ENCODE results near the gene FAM110A. TPM values are rescaled to one million over a fixed set of nuclear protein-coding genes. Genes with fewer than 3 reads are reported as not detected.
"Not testable (repeated sequence)": the region's sequence is repeated elsewhere in the genome, so short reads cannot be mapped to it uniquely, and the experiment has no call there.

Gene FAM110A
- total and polyA plus RNA-seq, 9 donors = 7.2 to 23.5 (median 13.6) TPM

GRCh38 chr20:892371-892770, 58.9 kb downstream of the FAM110A start:
- 64% methylated on average over 2 of the region's 5 CpGs for WGBS (ENCODE audit: insufficient coverage)
- DNase-seq; H3K27me3 ChIP-seq (ENCODE audit: control insufficient read depth, insufficient read depth, low read length); H3K27ac ChIP-seq (ENCODE audit: low read length); H3K4me1 ChIP-seq (ENCODE audit: control insufficient read depth, insufficient read depth, low read length); H3K36me3 ChIP-seq (ENCODE audit: control insufficient read depth, insufficient read depth, low read length); H3K9me3 ChIP-seq (replicated peaks; ENCODE audit: control insufficient read depth, low read depth, low read length); H3K4me3 ChIP-seq (ENCODE audit: low read length): not testable (repeated sequence)

Other genes starting within 250 kb of the FAM110A start
- gene TCF15, start 223.4 kb upstream of the FAM110A start, total RNA-seq = 5.9 TPM
- 1 to 10 TPM; 3.5 to 7.9 (median 5.4) TPM for gene TCF15, start 223.4 kb upstream of the FAM110A start, polyA plus RNA-seq (ENCODE audit: insufficient read depth in 1 of 8, insufficient read length in 8 of 8, low replicate concordance in 1 of 8)
- 11.6 TPM for gene SRXN1, start 180.5 kb upstream of the FAM110A start, total RNA-seq
- 10 to 100 TPM in 6 of 8 donors, 1 to 10 TPM in 2; 8.4 to 13.7 (median 10.6) TPM for gene SRXN1, start 180.5 kb upstream of the FAM110A start, polyA plus RNA-seq (ENCODE audit: insufficient read depth in 1 of 8, insufficient read length in 8 of 8, low replicate concordance in 1 of 8)
- not detected for gene SCRT2, start 157.9 kb upstream of the FAM110A start, total RNA-seq
- under 1 TPM in 1 of 8 donors, not detected in 7; 0.05 TPM for gene SCRT2, start 157.9 kb upstream of the FAM110A start, polyA plus RNA-seq (ENCODE audit: insufficient read depth in 1 of 8, insufficient read length in 8 of 8, low replicate concordance in 1 of 8)
- gene SLC52A3, start 65.2 kb upstream of the FAM110A start, total RNA-seq = 0.22 TPM
- gene SLC52A3, start 65.2 kb upstream of the FAM110A start, polyA plus RNA-seq (ENCODE audit: insufficient read depth in 1 of 8, insufficient read length in 8 of 8, low replicate concordance in 1 of 8) = under 1 TPM; 0.26 to 0.69 (median 0.50) TPM
- gene ANGPT4, start 82.6 kb downstream of the FAM110A start, total RNA-seq = 0.04 TPM
- under 1 TPM in 7 of 8 donors, not detected in 1; 0.03 to 0.12 (median 0.06) TPM for gene ANGPT4, start 82.6 kb downstream of the FAM110A start, polyA plus RNA-seq (ENCODE audit: insufficient read depth in 1 of 8, insufficient read length in 8 of 8, low replicate concordance in 1 of 8)
- not detected for gene RSPO4, start 168.6 kb downstream of the FAM110A start, total RNA-seq
- gene RSPO4, start 168.6 kb downstream of the FAM110A start, polyA plus RNA-seq (ENCODE audit: insufficient read depth in 1 of 8, insufficient read length in 8 of 8, low replicate concordance in 1 of 8) = under 1 TPM; 0.04 to 0.47 (median 0.19) TPM

Data from muscle of leg (tissue), 11 donors.